Endothelial cell of umbilical vein (primary cell): ENCODE data around the gene PTPN12. TPM values are rescaled to one million over a fixed set of nuclear protein-coding genes. Genes with fewer than 3 reads are reported as not detected.

Experiments used
- BruUV-seq: library from RNA; stranded (reverse); fragments of 400-500 nt; replicated peaks from 2 replicates; lab custom pipeline; 2021; lab: Mats Ljungman, UMichigan
- CTCF ChIA-PET: fragments of 300-600, 350-600 bp; sonication (Branson Sonifier 250); formaldehyde crosslinking; loops from one replicate; lab custom pipeline; 2021; ENCODE audit warnings: antibody characterized with exemption, inconsistent platforms; lab: Charles Lee
- POLR2A ChIA-PET: fragments of 300-600, 350-600 bp; sonication (Branson Sonifier 250); formaldehyde crosslinking; loops from one replicate; lab custom pipeline; 2021; ENCODE audit warnings: antibody characterized with exemption, inconsistent platforms; lab: Charles Lee
- DNase-seq: peaks from one replicate; pipeline ENCODE4 v3.0.0-alpha.2; 2011; ENCODE audit warnings: low read depth, low spot score
- FAIRE-seq: peaks from 2 replicates; lab custom pipeline; 2011; peaks lifted over from hg19 to GRCh38; lab: Jason Lieb, UNC
- H2AFZ ChIP-seq: 2 replicates; pipeline ENCODE4 v1.6.0; 2012; ENCODE audit warnings: low read depth, low read length, control low read depth, inconsistent platforms
- H3K27ac ChIP-seq: 2 replicates; pipeline ENCODE4 v1.5.1; 2011; ENCODE audit warnings: low read depth, mild to moderate bottlenecking, control low read depth, low read length, moderate library complexity; ENCODE audit not compliant: insufficient read depth
- H3K27me3 ChIP-seq, 2 experiments: 2 replicates each; pipeline versions ENCODE4 v1.6.0 to v1.6.1; 2011; ENCODE audit warnings: low read length in 2 of 2, mixed read lengths in 1 of 2; ENCODE audit not compliant: control insufficient read depth in 2 of 2, insufficient read depth in 2 of 2
- H3K36me3 ChIP-seq, 2 experiments: 2 replicates in 1 of 2; 3 replicates in 1 of 2; pipeline ENCODE4 v1.5.1; 2011; ENCODE audit warnings: low read length in 2 of 2, mild to moderate bottlenecking in 1 of 2, moderate library complexity in 1 of 2; ENCODE audit not compliant: control insufficient read depth in 2 of 2, insufficient read depth in 2 of 2; ENCODE audit errors: extremely low read depth in 1 of 2
- H3K4me1 ChIP-seq: 3 replicates; pipeline ENCODE4 v1.5.1; 2011; ENCODE audit warnings: mild to moderate bottlenecking, low read length; ENCODE audit not compliant: control insufficient read depth, insufficient read depth; ENCODE audit errors: extremely low read depth
- H3K4me2 ChIP-seq: 2 replicates; pipeline ENCODE4 v1.6.1; 2011; ENCODE audit warnings: low read length, control low read depth, mixed read lengths; ENCODE audit not compliant: insufficient read depth
- H3K4me3 ChIP-seq, 3 experiments: fragments of 200-600 bp in 1 of 3; sonication (generic), shearing (Covaris generic) in 1 of 3; replicated peaks in 1 of 3; 2 replicates each; pipeline ENCODE4 v1.5.1; 2011 to 2016; ENCODE audit warnings: control low read depth in 3 of 3, low read length in 3 of 3, mild to moderate bottlenecking in 2 of 3, inconsistent platforms in 1 of 3, low read depth in 1 of 3, moderate library complexity in 1 of 3; ENCODE audit not compliant: insufficient read depth in 1 of 3
- H3K79me2 ChIP-seq: 2 replicates; pipeline ENCODE4 v1.6.0; 2012; ENCODE audit warnings: low read length, inconsistent platforms; ENCODE audit not compliant: control insufficient read depth, insufficient read depth
- H3K9ac ChIP-seq: replicated peaks from 2 replicates; pipeline ENCODE3; 2011; ENCODE audit warnings: low read length, control low read depth; ENCODE audit not compliant: insufficient read depth; ENCODE audit errors: extremely low read depth
- H3K9me1 ChIP-seq: replicated peaks from 3 replicates; pipeline ENCODE4 v1.6.0; 2011; ENCODE audit warnings: mild to moderate bottlenecking, low read length; ENCODE audit not compliant: control insufficient read depth, insufficient read depth; ENCODE audit errors: extremely low read depth
- H3K9me3 ChIP-seq: replicated peaks from 2 replicates; pipeline ENCODE4 v1.5.1; 2012; ENCODE audit warnings: low read length, inconsistent platforms; ENCODE audit not compliant: control insufficient read depth, insufficient read depth
- H4K20me1 ChIP-seq: replicated peaks from 2 replicates; pipeline ENCODE3; 2011; ENCODE audit warnings: mild to moderate bottlenecking, low read length; ENCODE audit not compliant: control insufficient read depth, insufficient read depth; ENCODE audit errors: extremely low read depth
- CTCF ChIP-seq, 2 donors: IDR thresholded peaks; 1 replicate in 1 of 2; 2 replicates in 1 of 2; pipeline ENCODE4 v1.5.1; 2011; ENCODE audit warnings: low read length in 2 of 2, mild to moderate bottlenecking in 2 of 2, moderate library complexity in 2 of 2, control low read depth in 1 of 2, inconsistent platforms in 1 of 2, low read depth in 1 of 2; ENCODE audit not compliant: insufficient read depth in 1 of 2; ENCODE audit errors: extremely low read depth in 1 of 2
- EZH2 ChIP-seq: IDR thresholded peaks from 2 replicates; pipeline ENCODE4 v1.6.1; 2012; ENCODE audit warnings: borderline replicate concordance, low read depth, mild to moderate bottlenecking, moderate library complexity, low read length, inconsistent platforms; ENCODE audit not compliant: severe bottlenecking
- FOS ChIP-seq: IDR thresholded peaks from 2 replicates; pipeline ENCODE4 v1.6.1; 2011; ENCODE audit warnings: mild to moderate bottlenecking, low read length, moderate library complexity, borderline replicate concordance; ENCODE audit not compliant: insufficient read depth
- GATA2 ChIP-seq: IDR thresholded peaks from 2 replicates; pipeline ENCODE4 v1.7.0; 2011; ENCODE audit warnings: low read depth, mild to moderate bottlenecking, moderate library complexity, mixed read lengths, low read length; ENCODE audit not compliant: insufficient read length, insufficient read depth
- JUN ChIP-seq: IDR thresholded peaks from 2 replicates; pipeline ENCODE4 v1.6.1; 2011; ENCODE audit warnings: borderline replicate concordance, low read depth; ENCODE audit not compliant: insufficient read length, insufficient read depth
- MAX ChIP-seq: IDR thresholded peaks from 2 replicates; pipeline ENCODE4 v1.6.1; 2011; ENCODE audit not compliant: insufficient read depth, insufficient read length
- MYC ChIP-seq: IDR thresholded peaks from one replicate; pipeline ENCODE4 v1.6.1; 2011; ENCODE audit warnings: mild to moderate bottlenecking, low read depth, low read length
- POLR2A ChIP-seq: IDR thresholded peaks from 2 replicates; pipeline ENCODE4 v1.6.1; 2012; ENCODE audit warnings: low read depth, mild to moderate bottlenecking, control low read depth, low read length
- POLR2AphosphoS5 ChIP-seq: IDR thresholded peaks from 2 replicates; pipeline ENCODE4 v1.6.1; 2012; ENCODE audit warnings: low read depth, mild to moderate bottlenecking, control low read depth, low read length, moderate library complexity; ENCODE audit not compliant: insufficient read depth
- dilution Hi-C: fragments of 300-500 bp; cut with MboI; formaldehyde crosslinking; loops from one replicate; pipeline ENCODE4 v1.15.0; 2019; ENCODE audit warnings: low sequenced_read_pairs; ENCODE audit not compliant: extremely low pct_ligation_motif_present
- intact Hi-C: fragments of 100-400 bp; cut with micrococcal nuclease; formaldehyde crosslinking; loops from one replicate; pipeline ENCODE4 v1.10.0; 2022
- polyA plus RNA-seq, 4 experiments: library from polyadenylated mRNA; depleted of rRNA in 3 of 4; stranded (reverse) in 3 of 4; unstranded in 1 of 4; fragments of >200 nt; gene quantifications; 2 replicates each; pipeline versions ENCODE4 v1.2.1 to v1.2.3, GENCODE V29; 2011 to 2012; ENCODE audit warnings: missing spikeins in 1 of 4
- total RNA-seq: library from RNA; stranded (reverse); gene quantifications from 2 replicates; pipeline ENCODE4 v1.2.3, GENCODE V29; 2021

PTPN12 gene
- total and polyA plus RNA-seq, 2 donors (not counting 3 experiments of a cell fraction or from before 2014, with no cell fraction given) = 30.6 to 137 TPM

GRCh38 chr7:77631820-77632219 lies 94.7 kb downstream of the PTPN12 start:
- FAIRE-seq (no peak), DNase-seq (no peak)
- POLR2A ChIA-PET = interaction anchor here (0.5 kb wide), 1 partner anchor 21 kb away, joined by 7 read pairs; no protein-coding TSS in a partner anchor
- CTCF ChIA-PET = interaction anchor here (1.1 to 2.6 kb wide), 2 partner anchors 13 to 20 kb away, joined by 5 to 11 read pairs; no protein-coding TSS in a partner anchor
- Histone ChIP-seq H3K4me1 (no peaks in the 10 kb centered on the region), H3K79me2 (peaks cover 23% of the 10 kb centered on the region), H4K20me1 (no peaks in the 10 kb centered on the region), H3K4me2 (no peak overlapping the region), H3K9ac (no peak overlapping the region), H3K9me3 (no peaks in the 10 kb centered on the region), H3K4me3 (no peak overlapping the region), H3K27me3 (no peaks in the 10 kb centered on the region), H2AFZ (no peak overlapping the region), H3K36me3 (peaks cover 11 to 29% of the 10 kb centered on the region in 2 experiments), H3K9me1 (no peaks in the 10 kb centered on the region), H3K27ac (no peak overlapping the region)
- intact Hi-C loops (no loop called here), dilution Hi-C loops (no loop called here)
- TF ChIP-seq EZH2 = no peak
- no peak for TF ChIP-seq GATA2
- TF ChIP-seq MYC = no peak
- no peak for TF ChIP-seq JUN
- no peak for TF ChIP-seq CTCF (IDR thresholded peaks at IDR 0.05; ENCODE audit: extremely low read depth in 1 of 2, insufficient read depth in 1 of 2, low read depth in 1 of 2, low read length in 2 of 2)
- no peak for TF ChIP-seq MAX
- TF ChIP-seq POLR2AphosphoS5 = no peak
- no peak for TF ChIP-seq FOS
- TF ChIP-seq POLR2A = no peak
- no TSS peak for BruUV-seq
